Osteocyte (in vitro differentiated cells): ENCODE measurements around the gene THPO. TPM values are rescaled to one million over a fixed set of nuclear protein-coding genes. Genes with fewer than 3 reads are reported as not detected.

Source experiments
- DNase-seq: peaks from one replicate; pipeline ENCODE4 v3.0.0; 2021; ENCODE audit warnings: mixed read lengths; ENCODE audit not compliant: unreplicated experiment; ENCODE audit errors: extremely low spot score
- H3K27ac Mint-ChIP-seq: one replicate; pipeline ENCODE4 v1.8.0; 2021; ENCODE audit warnings: mild to moderate bottlenecking, mixed read lengths; ENCODE audit not compliant: unreplicated experiment
- H3K27me3 Mint-ChIP-seq: one replicate; pipeline ENCODE4 v1.8.0; 2021; ENCODE audit warnings: mixed read lengths; ENCODE audit not compliant: unreplicated experiment
- H3K36me3 Mint-ChIP-seq: one replicate; pipeline ENCODE4 v1.8.0; 2021; ENCODE audit warnings: mixed read lengths; ENCODE audit not compliant: unreplicated experiment
- H3K4me1 Mint-ChIP-seq: one replicate; pipeline ENCODE4 v1.8.0; 2021; ENCODE audit warnings: mixed read lengths; ENCODE audit not compliant: unreplicated experiment
- H3K4me3 Mint-ChIP-seq: one replicate; pipeline ENCODE4 v1.8.0; 2021; ENCODE audit warnings: mild to moderate bottlenecking, moderate library complexity, mixed read lengths; ENCODE audit not compliant: unreplicated experiment
- H3K9me3 Mint-ChIP-seq: one replicate; pipeline ENCODE4 v1.8.0; 2021; ENCODE audit warnings: mixed read lengths; ENCODE audit not compliant: unreplicated experiment
- total RNA-seq: library from RNA; stranded (reverse); gene quantifications from 2 replicates; pipeline ENCODE4 v1.2.1, GENCODE V29; 2021
- TF ChIP-seq, protein P1 (sequence below): fragments of 200-600 bp; sonication (generic); IDR thresholded peaks from 2 replicates; pipeline ENCODE4 v1.5.0; 2021; ENCODE audit warnings: antibody characterized with exemption, mild to moderate bottlenecking, moderate library complexity

The THPO gene
- total RNA-seq, 1 donor from 2014 or later = not detected

DNA sequence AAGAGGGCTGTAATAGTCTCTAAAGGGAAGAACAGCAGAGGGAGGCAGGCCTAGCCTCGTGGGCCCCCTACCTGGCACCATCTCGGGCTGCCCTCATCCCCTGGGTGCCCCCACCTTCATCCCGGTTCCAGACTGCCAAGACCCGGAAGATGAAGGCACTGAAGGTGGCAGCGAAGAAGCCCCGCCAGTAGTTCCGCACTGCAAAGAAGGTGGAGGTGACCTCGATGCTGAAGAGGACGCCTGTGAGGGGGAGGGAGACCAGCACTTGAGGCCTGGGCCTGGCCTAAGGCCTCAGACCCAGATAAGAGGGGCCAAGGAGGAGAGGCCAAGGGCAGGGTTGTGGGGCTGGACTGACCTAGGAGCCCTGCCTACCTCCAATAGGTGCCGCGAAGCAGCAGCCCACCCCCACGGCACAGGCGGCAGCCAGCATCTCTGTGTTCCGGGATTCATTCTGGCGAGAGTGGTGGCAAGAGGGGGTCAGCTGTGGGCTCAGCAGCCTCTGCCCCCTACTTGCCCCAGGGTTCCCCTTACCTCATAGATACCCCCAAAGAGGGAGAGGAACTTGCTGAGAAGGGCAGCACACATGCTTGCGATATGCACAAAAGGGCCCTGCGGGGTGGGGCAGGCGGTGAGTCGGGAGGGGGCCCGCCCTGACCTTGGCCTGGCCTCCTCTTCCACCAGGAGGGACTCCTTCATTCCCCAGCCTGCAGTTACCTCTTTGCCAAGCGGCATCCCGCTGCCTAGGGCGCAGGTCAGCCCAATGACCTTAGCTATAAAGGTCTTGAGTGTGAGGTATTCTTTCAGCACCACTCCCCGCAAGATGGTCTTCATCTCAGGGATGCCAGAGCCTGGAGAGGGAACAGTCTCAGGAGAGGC, 20.5 kb downstream of the THPO start:
- TF ChIP-seq, protein P1, sequence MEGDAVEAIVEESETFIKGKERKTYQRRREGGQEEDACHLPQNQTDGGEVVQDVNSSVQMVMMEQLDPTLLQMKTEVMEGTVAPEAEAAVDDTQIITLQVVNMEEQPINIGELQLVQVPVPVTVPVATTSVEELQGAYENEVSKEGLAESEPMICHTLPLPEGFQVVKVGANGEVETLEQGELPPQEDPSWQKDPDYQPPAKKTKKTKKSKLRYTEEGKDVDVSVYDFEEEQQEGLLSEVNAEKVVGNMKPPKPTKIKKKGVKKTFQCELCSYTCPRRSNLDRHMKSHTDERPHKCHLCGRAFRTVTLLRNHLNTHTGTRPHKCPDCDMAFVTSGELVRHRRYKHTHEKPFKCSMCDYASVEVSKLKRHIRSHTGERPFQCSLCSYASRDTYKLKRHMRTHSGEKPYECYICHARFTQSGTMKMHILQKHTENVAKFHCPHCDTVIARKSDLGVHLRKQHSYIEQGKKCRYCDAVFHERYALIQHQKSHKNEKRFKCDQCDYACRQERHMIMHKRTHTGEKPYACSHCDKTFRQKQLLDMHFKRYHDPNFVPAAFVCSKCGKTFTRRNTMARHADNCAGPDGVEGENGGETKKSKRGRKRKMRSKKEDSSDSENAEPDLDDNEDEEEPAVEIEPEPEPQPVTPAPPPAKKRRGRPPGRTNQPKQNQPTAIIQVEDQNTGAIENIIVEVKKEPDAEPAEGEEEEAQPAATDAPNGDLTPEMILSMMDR = no peak
- peaks cover 10% of the 10 kb centered on the region for H3K36me3 Mint-ChIP-seq
- H3K27me3 Mint-ChIP-seq = no peaks in the 10 kb centered on the region
- H3K9me3 Mint-ChIP-seq = no peaks in the 10 kb centered on the region
- H3K4me3 Mint-ChIP-seq = no peak overlapping the region
- H3K4me1 Mint-ChIP-seq = peaks cover 16% of the 10 kb centered on the region
- DNase-seq = no peak
- no peak overlapping the region for H3K27ac Mint-ChIP-seq

DNA sequence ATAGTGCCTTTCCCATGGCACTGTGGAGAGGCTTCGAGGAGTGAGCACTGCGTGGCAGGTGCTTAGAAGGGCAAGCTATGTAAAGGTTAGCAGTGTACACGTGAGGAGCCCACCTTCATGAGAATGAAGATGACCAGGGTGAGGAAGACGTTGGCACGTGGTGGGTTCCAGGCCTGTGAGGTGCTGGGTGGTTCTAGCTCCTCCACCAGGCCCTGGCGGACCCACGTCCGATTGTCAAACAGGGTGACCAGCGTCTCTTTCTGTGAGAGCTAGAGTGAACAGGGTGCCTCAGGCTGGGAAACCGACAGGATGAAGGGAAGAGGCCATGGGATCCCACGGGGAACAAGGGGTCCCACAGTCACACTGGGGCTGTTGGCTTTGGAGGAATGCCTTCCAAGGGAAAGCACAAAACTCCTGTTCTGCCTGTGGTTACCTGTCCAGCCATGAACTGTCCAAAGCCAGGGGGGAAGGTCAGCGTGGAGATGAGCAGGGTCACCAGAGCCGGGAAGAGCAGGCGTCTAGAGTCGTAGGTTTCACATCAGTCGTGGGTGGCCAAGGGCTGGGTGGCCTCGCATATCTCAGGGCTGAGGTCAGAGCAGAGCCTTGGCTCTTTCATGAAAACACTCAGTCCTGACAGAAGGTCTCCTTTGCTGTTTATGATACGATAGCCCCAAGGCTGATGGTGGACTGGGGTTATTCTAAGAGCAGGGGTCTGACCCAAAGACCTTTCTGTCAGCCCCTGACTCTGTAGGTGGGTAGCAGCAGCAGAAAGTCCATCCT, 22.6 kb downstream of the THPO start:
- DNase-seq = no peak
- Mint-ChIP-seq H3K9me3 (no peaks in the 10 kb centered on the region), H3K4me1 (peaks cover 21% of the 10 kb centered on the region), H3K4me3 (no peak overlapping the region), H3K27ac (no peak overlapping the region), H3K36me3 (peaks cover 13% of the 10 kb centered on the region), H3K27me3 (no peaks in the 10 kb centered on the region)
- TF ChIP-seq, protein P1 = no peak

DNA sequence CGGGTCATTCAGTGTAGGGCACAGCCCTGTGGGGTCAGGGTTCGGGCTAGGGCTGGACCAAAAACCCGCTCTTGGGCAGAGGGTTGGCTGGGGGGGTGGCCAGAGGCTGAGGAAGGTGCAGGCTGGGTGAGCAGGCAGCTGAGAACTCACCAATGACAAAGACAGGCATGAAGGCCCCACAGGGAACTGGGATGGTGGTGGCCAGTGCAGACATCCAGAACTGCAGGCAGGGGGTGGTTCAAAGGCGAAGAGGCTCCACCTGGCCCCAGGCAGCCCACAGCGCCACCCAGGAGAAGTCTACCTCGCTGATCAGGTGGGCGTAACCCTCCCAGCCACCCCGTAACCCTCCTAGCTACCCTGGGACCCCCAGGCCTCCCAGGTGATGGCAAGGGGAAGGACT, 23.3 kb downstream of the THPO start:
- Mint-ChIP-seq H3K9me3 (no peaks in the 10 kb centered on the region), H3K36me3 (peaks cover 13% of the 10 kb centered on the region), H3K27me3 (no peaks in the 10 kb centered on the region), H3K27ac (no peak overlapping the region), H3K4me1 (peaks cover 15% of the 10 kb centered on the region), H3K4me3 (no peak overlapping the region)
- no peak for DNase-seq
- TF ChIP-seq, protein P1 = no peak

DNA sequence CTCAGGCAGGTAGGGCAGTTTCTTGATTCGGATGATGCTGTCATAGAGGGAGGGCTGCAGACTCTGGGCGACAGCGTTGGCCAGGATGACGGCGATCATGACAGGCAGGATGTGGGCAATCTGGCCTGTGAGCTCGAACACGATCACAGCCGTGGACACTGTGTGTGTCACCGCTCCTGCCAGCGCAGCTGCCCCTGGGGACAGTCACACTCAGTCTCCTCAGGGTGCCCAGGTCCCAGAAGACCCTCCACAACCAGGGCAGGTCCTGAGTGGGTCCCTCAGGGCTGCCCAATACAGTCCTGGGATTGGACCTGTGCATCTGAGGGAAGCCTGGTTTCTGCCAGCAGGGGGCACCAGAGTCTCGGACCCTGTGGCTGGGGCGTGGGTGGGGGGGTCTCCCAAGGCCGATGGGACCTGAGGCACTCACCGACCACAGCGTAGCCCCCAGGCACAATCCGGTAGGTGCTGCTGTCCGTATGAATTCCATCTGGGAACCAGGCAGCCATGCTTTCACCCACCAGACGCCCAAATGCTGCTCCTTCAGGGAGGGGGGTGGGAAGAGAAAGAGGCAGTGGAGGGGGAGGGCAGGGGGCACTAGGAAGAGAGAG, 23.8 kb downstream of the THPO start:
- Mint-ChIP-seq H3K9me3 (no peaks in the 10 kb centered on the region), H3K27ac (no peak overlapping the region), H3K4me1 (peaks cover 14% of the 10 kb centered on the region), H3K27me3 (no peaks in the 10 kb centered on the region), H3K36me3 (peaks cover 13% of the 10 kb centered on the region), H3K4me3 (no peak overlapping the region)
- DNase-seq = no peak
- TF ChIP-seq, protein P1 = peak; percentile 72

DNA sequence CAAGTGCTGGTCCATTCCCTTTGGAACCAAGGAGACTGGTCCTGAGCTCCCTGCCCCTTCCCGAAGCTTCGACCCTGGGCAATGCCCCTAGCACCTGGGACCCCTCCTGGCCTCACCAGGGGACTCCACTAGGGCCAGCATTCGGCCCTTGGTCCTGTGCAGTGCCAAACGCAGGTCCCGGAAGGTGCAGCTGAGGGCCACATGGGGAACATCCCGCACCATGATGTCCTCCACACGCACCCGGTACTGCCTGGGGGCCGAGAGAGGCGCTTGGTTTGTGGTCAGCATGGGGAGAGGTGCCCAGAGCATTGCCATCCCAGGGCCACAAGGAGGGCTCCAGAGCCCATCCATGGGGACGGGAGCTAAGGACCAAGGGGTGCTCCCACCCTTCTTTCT, 24.5 kb downstream of the THPO start:
- H3K4me1 Mint-ChIP-seq = peaks cover 13% of the 10 kb centered on the region
- peaks cover 13% of the 10 kb centered on the region for H3K36me3 Mint-ChIP-seq
- H3K4me3 Mint-ChIP-seq = no peak overlapping the region
- DNase-seq = no peak
- TF ChIP-seq, protein P1 = no peak
- H3K27me3 Mint-ChIP-seq = no peaks in the 10 kb centered on the region
- no peak overlapping the region for H3K27ac Mint-ChIP-seq
- no peaks in the 10 kb centered on the region for H3K9me3 Mint-ChIP-seq
